Liver (tissue), 9 donors: ENCODE data around the gene MED16. TPM values are rescaled to one million over a fixed set of nuclear protein-coding genes. Genes with fewer than 3 reads are reported as not detected.
A peak's percentile ranks its signal among the peaks of the same experiment; 100 is the strongest.
"Not testable (repeated sequence)": the region's sequence is repeated elsewhere in the genome, so short reads cannot be mapped to it uniquely, and the experiment has no call there.

Experiments used
- DNase-seq: peaks from one replicate; pipeline ENCODE4 v3.0.0-alpha.2; 2017; ENCODE audit warnings: low spot score
- H3K27ac ChIP-seq, 2 donors: one replicate each; pipeline ENCODE4 v1.7.0; 2013; ENCODE audit warnings: inconsistent platforms in 2 of 2, low read length in 2 of 2, control low read depth in 1 of 2, low read depth in 1 of 2, mild to moderate bottlenecking in 1 of 2
- H3K27me3 ChIP-seq, 4 donors: one replicate each; pipeline versions ENCODE4 v1.6.1 to v1.7.0; 2013; ENCODE audit warnings: low read length in 3 of 4, inconsistent platforms in 1 of 4, mild to moderate bottlenecking in 1 of 4, moderate library complexity in 1 of 4; ENCODE audit not compliant: control insufficient read depth in 4 of 4, insufficient read depth in 4 of 4
- H3K36me3 ChIP-seq, 4 donors: one replicate each; pipeline versions ENCODE4 v1.6.1 to v1.7.0; 2013; ENCODE audit warnings: low read length in 3 of 4, mild to moderate bottlenecking in 3 of 4, low read depth in 1 of 4, moderate library complexity in 1 of 4; ENCODE audit not compliant: control insufficient read depth in 4 of 4, insufficient read depth in 3 of 4
- H3K4me1 ChIP-seq, 4 donors: one replicate each; pipeline versions ENCODE4 v1.6.1 to v1.7.0; 2013; ENCODE audit warnings: low read length in 3 of 4, mild to moderate bottlenecking in 3 of 4, moderate library complexity in 1 of 4; ENCODE audit not compliant: control insufficient read depth in 4 of 4, insufficient read depth in 4 of 4
- H3K4me3 ChIP-seq, 3 donors: one replicate each; pipeline versions ENCODE4 v1.6.1 to v1.7.0; 2013; ENCODE audit warnings: low read length in 3 of 3, control low read depth in 1 of 3, low read depth in 1 of 3, mild to moderate bottlenecking in 1 of 3
- H3K9ac ChIP-seq, 2 donors: one replicate each; pipeline ENCODE4 v1.7.0; 2013; ENCODE audit warnings: low read length in 2 of 2, mild to moderate bottlenecking in 2 of 2, moderate library complexity in 2 of 2, control low read depth in 1 of 2, low read depth in 1 of 2
- H3K9me3 ChIP-seq, 4 donors: one replicate each; pipeline versions ENCODE4 v1.6.1 to v1.7.0; 2013; ENCODE audit warnings: low read length in 3 of 4; ENCODE audit not compliant: control insufficient read depth in 4 of 4
- ATF3 ChIP-seq: IDR thresholded peaks from 2 replicates; pipeline ENCODE4 v1.6.1; 2016; ENCODE audit warnings: antibody characterized with exemption
- CTCF ChIP-seq: fragments of 150-350 bp; IDR thresholded peaks from 2 replicates; pipeline ENCODE4 v1.5.1; 2017; ENCODE audit warnings: improper control_type of control experiment, low read depth, low read length; ENCODE audit not compliant: missing input control
- FOXA2 ChIP-seq: IDR thresholded peaks from 2 replicates; pipeline ENCODE4 v1.6.1; 2016; ENCODE audit warnings: antibody characterized with exemption
- GABPA ChIP-seq, 2 donors: IDR thresholded peaks in 1 of 2; conservative IDR thresholded peaks in 1 of 2; 2 replicates each; pipeline ENCODE4 v1.6.1; 2016; ENCODE audit warnings: antibody characterized with exemption in 2 of 2, mild to moderate bottlenecking in 1 of 2, moderate library complexity in 1 of 2
- HNF4A ChIP-seq, 2 donors: conservative IDR thresholded peaks; 2 replicates each; pipeline ENCODE4 v1.6.1; 2016; ENCODE audit warnings: antibody characterized with exemption in 2 of 2, mild to moderate bottlenecking in 2 of 2
- HNF4G ChIP-seq: IDR thresholded peaks from 2 replicates; pipeline ENCODE4 v1.6.1; 2016; ENCODE audit warnings: antibody characterized with exemption
- JUND ChIP-seq, 2 donors: IDR thresholded peaks; 2 replicates each; pipeline ENCODE4 v1.6.1; 2016; ENCODE audit warnings: antibody characterized with exemption in 2 of 2
- MAX ChIP-seq: IDR thresholded peaks from 2 replicates; pipeline ENCODE4 v1.6.1; 2016; ENCODE audit warnings: antibody characterized with exemption
- NR2F2 ChIP-seq: IDR thresholded peaks from 2 replicates; pipeline ENCODE4 v1.6.1; 2016; ENCODE audit warnings: antibody characterized with exemption
- RAD21 ChIP-seq, 2 donors: IDR thresholded peaks; 2 replicates each; pipeline ENCODE4 v1.6.1; 2016; ENCODE audit warnings: antibody characterized with exemption in 2 of 2, mild to moderate bottlenecking in 2 of 2
- REST ChIP-seq: IDR thresholded peaks from 2 replicates; pipeline ENCODE4 v1.6.1; 2016; ENCODE audit warnings: antibody characterized with exemption, mild to moderate bottlenecking
- RXRA ChIP-seq, 2 donors: IDR thresholded peaks; 2 replicates each; pipeline ENCODE4 v1.6.1; 2017 to 2018; ENCODE audit warnings: antibody characterized with exemption in 2 of 2, mild to moderate bottlenecking in 1 of 2
- SP1 ChIP-seq: IDR thresholded peaks from 2 replicates; pipeline ENCODE4 v1.6.1; 2018; ENCODE audit warnings: antibody characterized with exemption, mild to moderate bottlenecking
- TAF1 ChIP-seq: conservative IDR thresholded peaks from 2 replicates; pipeline ENCODE4 v1.6.1; 2016; ENCODE audit warnings: antibody characterized with exemption, mild to moderate bottlenecking
- YY1 ChIP-seq: IDR thresholded peaks from 2 replicates; pipeline ENCODE4 v1.6.1; 2016; ENCODE audit warnings: antibody characterized with exemption, mild to moderate bottlenecking
- ZBTB33 ChIP-seq: IDR thresholded peaks from 2 replicates; pipeline ENCODE4 v1.6.1; 2016; ENCODE audit warnings: antibody characterized with exemption
- WGBS: extraction: QIAGEN DNeasy Blood & Tissue Kit; methylation state at CpG from one replicate; pipeline ENCODE4 v1.1.7; 2013; 5-methylcytosine and 5-hydroxymethylcytosine counted together
- polyA plus RNA-seq, 2 donors: library from polyadenylated mRNA; stranded (reverse) in 1 of 2; unstranded in 1 of 2; fragments of 200-250 nt in 1 of 2; fragments of >200 nt in 1 of 2; fragmentation: Nextera tagmentation in 1 of 2; extraction: Ambion mirVana in 1 of 2; gene quantifications; one replicate each; pipeline versions ENCODE4 v1.2.1 to v1.2.3, GENCODE V29; 2013 to 2015
- total RNA-seq, 2 donors: library from RNA; depleted of rRNA; stranded (reverse); fragments of >200 nt; gene quantifications; one replicate each; pipeline ENCODE4 v1.2.3, GENCODE V29; 2014
- donor health status: healthy.
- donor health status: healthy.
- donor health status: healthy.
- donor health status: healthy.
- donor health status: healthy.

MED16 gene
- total and polyA plus RNA-seq, 4 donors = 30.6 to 50.5 (median 41.0) TPM

- TF ChIP-seq REST (no peak), FOXA2 (no peak), CTCF (no peak), JUND (IDR thresholded peaks at IDR 0.05) (no peak), GABPA (IDR thresholded peaks at IDR 0.05 in 1 of 2, conservative IDR thresholded peaks at IDR 0.05 in 1 of 2) (no peak), ATF3 (no peak), MAX (no peak), HNF4A (conservative IDR thresholded peaks at IDR 0.05) (no peak), HNF4G (no peak), TAF1 (no peak)
- peaks cover 3 to 9% (median 5%) of the 10 kb centered on the region in 4 donors for H3K4me1 ChIP-seq
- H3K4me3 ChIP-seq = peak overlapping the region in 1 of 3 donors; percentile 9
- H3K9ac ChIP-seq = no peak overlapping the region
- WGBS = 9% methylated on average over 46 of the region's 46 CpGs
- DNase-seq = no peak
- H3K36me3 ChIP-seq = no peaks in the 10 kb centered on the region
- no peaks in the 10 kb centered on the region for H3K9me3 ChIP-seq
- H3K27ac ChIP-seq = no peak overlapping the region
- peaks cover 0 to 5% (median 1%) of the 10 kb centered on the region in 4 donors for H3K27me3 ChIP-seq
Measured at GRCh38 chr19:843180-843835, 49.7 kb downstream of the MED16 start.

GRCh38 chr19:842802-843179, 50.2 kb downstream of the MED16 start:
- H3K4me1 ChIP-seq, DNase-seq, H3K9ac ChIP-seq, H3K9me3 ChIP-seq, H3K36me3 ChIP-seq, H3K27me3 ChIP-seq, H3K27ac ChIP-seq, H3K4me3 ChIP-seq: not testable (repeated sequence)
- 85% methylated on average over 7 of the region's 7 CpGs for WGBS

GRCh38 chr19:840519-841206, 52.3 kb downstream of the MED16 start, which contains the start of gene PRTN3:
Gene PRTN3 (plus strand): TSS chr19:840999. CDS start chr19:841009, 10 bp downstream.
- no peaks in the 10 kb centered on the region for H3K9me3 ChIP-seq
- peaks cover 3 to 9% (median 5%) of the 10 kb centered on the region in 4 donors for H3K4me1 ChIP-seq
- H3K27me3 ChIP-seq = peaks cover 0 to 5% (median 0%) of the 10 kb centered on the region in 4 donors
- no peaks in the 10 kb centered on the region for H3K36me3 ChIP-seq
- no peak within 1 kb of the TSS for H3K9ac ChIP-seq
- H3K27ac ChIP-seq = no peak within 1 kb of the TSS
- no peak for DNase-seq
- WGBS = 71% methylated on average over 24 of the region's 24 CpGs
- H3K4me3 ChIP-seq = no peak within 1 kb of the TSS
- no peak for TF ChIP-seq GABPA (IDR thresholded peaks at IDR 0.05 in 1 of 2, conservative IDR thresholded peaks at IDR 0.05 in 1 of 2)
- no peak for TF ChIP-seq JUND (IDR thresholded peaks at IDR 0.05)
- TF ChIP-seq ZBTB33 = no peak
- no peak for TF ChIP-seq RAD21 (IDR thresholded peaks at IDR 0.05)
- TF ChIP-seq RXRA (IDR thresholded peaks at IDR 0.05) = no peak
- TF ChIP-seq YY1 = no peak
- TF ChIP-seq NR2F2 = no peak
- TF ChIP-seq SP1 = no peak
- TF ChIP-seq FOXA2 = no peak
